22Rv1 (cell line): Measurements from ENCODE around the gene IL20RB.

Experiments
- H3K27ac ChIP-seq: fragments of 450-650 bp; 2 replicates; pipeline ENCODE4 v1.5.1; 2017
- ZFX ChIP-seq: fragments of 450-650 bp; IDR thresholded peaks from 2 replicates; pipeline ENCODE4 v1.6.1; 2017; ENCODE audit warnings: antibody characterized with exemption, borderline replicate concordance
- TF ChIP-seq, protein P1 (sequence below): fragments of 450-650 bp; IDR thresholded peaks from 2 replicates; pipeline ENCODE4 v1.5.1; 2017; ENCODE audit warnings: mild to moderate bottlenecking

IL20RB gene

DNA sequence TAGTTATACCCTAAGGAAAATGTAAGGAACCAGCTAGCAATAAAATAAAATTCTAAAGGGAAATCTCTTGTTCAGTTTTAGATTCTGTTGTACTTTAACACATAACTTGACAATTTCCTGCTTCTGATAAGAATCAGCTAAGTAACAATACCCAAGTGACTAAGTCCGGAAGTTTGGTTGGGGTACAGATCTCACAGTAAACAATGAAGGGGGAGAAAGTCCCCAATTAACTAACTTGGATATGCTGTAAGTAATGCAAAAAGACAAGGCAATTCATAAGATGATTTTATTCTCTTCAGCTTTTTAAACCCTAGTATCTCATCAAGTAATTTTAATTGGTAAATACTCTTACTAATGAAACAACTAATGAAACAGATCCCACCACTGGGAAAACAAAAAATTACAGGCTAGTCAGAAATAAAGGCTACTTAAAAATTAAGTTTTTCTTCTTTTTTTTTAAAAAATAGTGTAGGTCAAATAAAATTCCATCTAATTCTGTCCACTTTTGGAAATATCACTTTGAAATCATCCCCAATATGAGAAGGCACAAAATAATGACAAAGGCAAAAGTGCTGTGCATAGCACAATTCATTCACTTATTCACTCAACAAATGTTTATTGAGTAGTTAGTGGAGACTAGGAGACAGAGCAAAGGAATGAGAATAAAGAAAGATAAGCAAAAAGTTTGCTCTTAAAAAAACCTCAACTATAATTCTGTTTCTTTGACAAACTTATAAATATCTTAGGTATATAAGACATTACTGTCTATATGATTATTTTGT lies 37.8 kb upstream of the IL20RB start:
- no peak overlapping the region for H3K27ac ChIP-seq
- TF ChIP-seq, protein P1, sequence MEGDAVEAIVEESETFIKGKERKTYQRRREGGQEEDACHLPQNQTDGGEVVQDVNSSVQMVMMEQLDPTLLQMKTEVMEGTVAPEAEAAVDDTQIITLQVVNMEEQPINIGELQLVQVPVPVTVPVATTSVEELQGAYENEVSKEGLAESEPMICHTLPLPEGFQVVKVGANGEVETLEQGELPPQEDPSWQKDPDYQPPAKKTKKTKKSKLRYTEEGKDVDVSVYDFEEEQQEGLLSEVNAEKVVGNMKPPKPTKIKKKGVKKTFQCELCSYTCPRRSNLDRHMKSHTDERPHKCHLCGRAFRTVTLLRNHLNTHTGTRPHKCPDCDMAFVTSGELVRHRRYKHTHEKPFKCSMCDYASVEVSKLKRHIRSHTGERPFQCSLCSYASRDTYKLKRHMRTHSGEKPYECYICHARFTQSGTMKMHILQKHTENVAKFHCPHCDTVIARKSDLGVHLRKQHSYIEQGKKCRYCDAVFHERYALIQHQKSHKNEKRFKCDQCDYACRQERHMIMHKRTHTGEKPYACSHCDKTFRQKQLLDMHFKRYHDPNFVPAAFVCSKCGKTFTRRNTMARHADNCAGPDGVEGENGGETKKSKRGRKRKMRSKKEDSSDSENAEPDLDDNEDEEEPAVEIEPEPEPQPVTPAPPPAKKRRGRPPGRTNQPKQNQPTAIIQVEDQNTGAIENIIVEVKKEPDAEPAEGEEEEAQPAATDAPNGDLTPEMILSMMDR = no peak
- no peak for TF ChIP-seq ZFX

DNA sequence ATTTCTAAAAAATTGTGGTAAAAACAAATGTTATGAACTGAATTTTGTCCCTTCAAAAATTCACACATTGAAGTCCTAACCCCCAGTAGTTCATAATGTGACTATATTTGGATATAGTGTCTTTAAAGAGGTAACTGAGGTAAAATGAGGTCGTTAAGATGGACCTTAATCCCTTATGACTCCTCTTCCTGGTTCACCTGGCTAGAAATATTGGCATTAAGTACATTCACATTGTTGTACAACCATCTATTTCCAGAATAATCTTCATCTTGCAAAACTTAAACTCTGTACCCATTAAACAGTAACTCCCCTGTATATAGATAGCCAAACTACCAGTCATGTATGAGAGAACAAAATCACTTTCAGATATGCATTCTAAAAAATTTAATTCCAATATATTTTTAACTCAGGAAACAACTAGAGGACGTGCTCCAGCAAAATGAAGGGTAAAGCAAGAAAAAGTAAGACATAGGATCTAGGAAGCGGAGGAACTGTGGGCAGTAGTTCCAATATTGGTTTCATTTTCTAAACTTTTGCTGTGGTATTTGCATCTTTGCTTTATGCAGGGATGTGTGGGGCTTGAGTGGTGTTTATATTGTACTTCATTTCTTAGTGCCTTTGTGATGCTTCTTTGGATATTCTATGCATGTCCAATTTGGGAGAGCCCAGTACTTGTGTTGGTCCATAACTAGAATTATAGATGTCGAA lies 36.7 kb upstream of the IL20RB start:
- H3K27ac ChIP-seq = no peak overlapping the region
- no peak for TF ChIP-seq ZFX
- TF ChIP-seq, protein P1 = no peak

DNA sequence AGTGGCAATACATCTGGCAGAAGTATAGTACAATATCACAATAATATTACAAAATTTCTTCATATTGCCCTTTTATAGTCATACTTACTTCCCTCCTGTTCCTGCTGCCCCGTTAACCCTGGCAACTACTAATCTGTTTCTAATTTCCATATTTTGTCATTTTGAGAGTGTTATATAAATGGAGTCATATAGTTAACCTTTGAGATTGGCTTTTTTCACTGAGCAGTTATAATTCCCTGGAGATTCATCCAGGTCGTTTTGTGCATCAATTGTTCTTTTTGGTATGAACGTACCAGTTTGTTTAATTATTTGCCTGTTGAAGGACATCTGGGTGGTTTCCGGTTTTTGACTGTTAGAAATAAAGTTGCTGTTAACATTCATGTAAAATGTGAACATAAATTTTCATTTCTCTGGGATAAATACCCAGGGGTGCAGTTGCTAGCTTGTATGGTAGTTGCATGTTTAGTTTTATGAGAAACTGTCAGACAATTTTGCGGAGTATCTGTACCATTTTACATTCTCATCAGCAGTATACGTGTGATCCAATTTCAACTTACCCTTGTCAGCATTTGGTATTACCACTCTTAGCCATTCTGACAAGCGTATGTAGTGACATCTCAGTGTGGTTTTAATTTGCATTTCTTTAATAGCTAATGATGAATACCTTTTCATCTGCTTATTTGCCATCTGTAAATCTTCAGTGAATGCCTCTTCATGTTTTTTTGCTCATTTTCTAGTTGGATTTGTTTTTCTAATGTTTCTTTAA lies 32.2 kb upstream of the IL20RB start:
- TF ChIP-seq, protein P1 = no peak
- TF ChIP-seq ZFX = no peak
- no peak overlapping the region for H3K27ac ChIP-seq

DNA sequence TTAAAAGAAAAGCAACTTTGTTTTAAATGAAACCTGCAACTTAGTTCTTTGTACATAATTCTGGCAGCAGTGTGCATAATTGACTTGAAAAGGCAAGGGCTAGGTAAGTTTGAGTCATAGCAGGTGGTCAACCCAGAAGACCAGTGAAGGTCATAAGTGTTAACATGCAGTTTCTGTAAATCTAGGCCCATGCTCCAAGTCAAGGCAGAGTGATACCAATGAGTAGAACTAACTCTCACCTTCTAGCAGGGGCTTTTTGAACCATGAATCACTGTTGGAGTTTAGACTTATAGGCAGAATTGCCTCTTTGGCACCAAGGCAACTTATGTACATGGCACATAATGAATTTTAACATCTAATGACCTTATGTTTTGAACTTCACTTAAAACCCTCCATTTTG lies 29.5 kb upstream of the IL20RB start:
- TF ChIP-seq ZFX = no peak
- TF ChIP-seq, protein P1 = no peak
- H3K27ac ChIP-seq = no peak overlapping the region

DNA sequence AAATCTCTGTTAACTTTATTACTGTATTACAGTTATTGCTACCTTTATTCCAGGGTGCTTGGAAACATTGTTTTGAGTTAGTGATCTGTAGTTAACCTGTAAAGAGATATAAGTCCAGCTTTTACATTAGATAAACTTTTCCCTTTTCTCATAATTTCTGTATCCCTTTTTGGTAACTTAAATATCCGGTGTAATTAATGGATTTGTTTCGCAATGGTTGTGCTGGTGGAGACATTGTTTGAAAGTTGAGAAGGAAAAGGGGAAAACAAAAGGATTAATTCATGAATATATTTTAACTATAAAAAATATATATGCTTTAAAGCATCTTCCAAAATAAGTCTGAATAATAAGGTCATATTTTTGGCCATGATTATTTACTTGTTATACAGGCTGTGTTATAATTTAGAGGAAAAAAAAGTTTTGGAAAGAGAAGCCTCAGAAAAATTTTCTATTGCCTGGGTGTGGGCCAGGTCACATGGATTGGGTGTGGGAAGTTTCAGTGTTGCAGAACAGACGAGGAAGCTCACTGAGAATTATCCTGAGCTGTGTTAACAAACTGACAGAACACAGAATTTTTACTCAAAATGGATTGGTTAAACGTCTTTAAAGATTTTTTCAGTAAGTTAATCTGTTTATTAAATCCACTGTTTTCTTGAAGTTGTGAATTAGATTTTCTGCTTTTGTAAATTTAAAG lies 27.7 kb upstream of the IL20RB start:
- no peak overlapping the region for H3K27ac ChIP-seq
- TF ChIP-seq, protein P1 = no peak
- no peak for TF ChIP-seq ZFX

DNA sequence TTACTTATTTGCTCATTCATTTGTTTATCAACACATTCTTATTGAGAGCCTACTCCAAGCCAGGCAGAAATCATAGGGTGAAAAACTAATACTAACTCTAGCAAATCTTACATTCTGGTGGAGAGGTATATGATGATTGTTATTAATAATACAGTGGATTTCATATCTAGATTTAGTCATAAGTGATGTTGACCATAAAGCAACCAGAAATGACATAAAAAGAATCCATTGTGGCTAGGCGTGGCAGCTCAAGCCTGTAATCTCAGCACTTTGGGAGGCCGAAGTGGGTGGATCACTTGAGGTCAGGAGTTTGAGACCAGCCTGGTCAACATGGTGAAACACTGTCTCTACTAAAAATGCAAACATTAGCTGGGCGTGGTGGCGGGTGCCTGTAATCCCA lies 26.2 kb upstream of the IL20RB start:
- no peak overlapping the region for H3K27ac ChIP-seq
- no peak for TF ChIP-seq ZFX
- TF ChIP-seq, protein P1 = no peak
